HG03196 (cell line): ENCODE data around the gene KAZN.

Experiments
- ATAC-seq: cut with Tn5 transposase; IDR thresholded peaks from one replicate; pipeline ENCODE4 v1.9.1; 2021; ENCODE audit not compliant: unreplicated experiment

The KAZN gene

GRCh38 chr1:14817223-14818170, 219.0 kb downstream of the KAZN start:
- ATAC-seq = no peak

- ATAC-seq = no peak
Observed at GRCh38 chr1:14820295-14821085, 222.0 kb downstream of the KAZN start.

- ATAC-seq = no peak
Observed at GRCh38 chr1:14822493-14822892, 224.0 kb downstream of the KAZN start.

- ATAC-seq = no peak
Observed at GRCh38 chr1:14822996-14823395, 224.5 kb downstream of the KAZN start.

GRCh38 chr1:14824314-14824915, 225.9 kb downstream of the KAZN start:
- no peak for ATAC-seq

- ATAC-seq = no peak
Observed at GRCh38 chr1:14825396-14825795, 226.9 kb downstream of the KAZN start.

GRCh38 chr1:14826172-14826636, 227.7 kb downstream of the KAZN start:
- no peak for ATAC-seq

- ATAC-seq = no peak
Observed at GRCh38 chr1:14826731-14827326, 228.3 kb downstream of the KAZN start.

GRCh38 chr1:14827870-14828269, 229.4 kb downstream of the KAZN start:
- no peak for ATAC-seq

GRCh38 chr1:14828665-14829064, 230.2 kb downstream of the KAZN start:
- no peak for ATAC-seq

- no peak for ATAC-seq
Observed at GRCh38 chr1:14835725-14836124, 237.2 kb downstream of the KAZN start.

GRCh38 chr1:14836426-14837140, 238.1 kb downstream of the KAZN start:
- ATAC-seq = no peak

- ATAC-seq = no peak
Observed at GRCh38 chr1:14840374-14840773, 241.9 kb downstream of the KAZN start.

GRCh38 chr1:14841456-14841855, 243.0 kb downstream of the KAZN start:
- no peak for ATAC-seq

- ATAC-seq = no peak
Observed at GRCh38 chr1:14841951-14842350, 243.5 kb downstream of the KAZN start.

GRCh38 chr1:14842361-14842760, 243.9 kb downstream of the KAZN start:
- ATAC-seq = no peak

- ATAC-seq = no peak
Observed at GRCh38 chr1:14842891-14843290, 244.4 kb downstream of the KAZN start.

GRCh38 chr1:14843525-14843924, 245.0 kb downstream of the KAZN start:
- no peak for ATAC-seq

- ATAC-seq = no peak
Observed at GRCh38 chr1:14844356-14844755, 245.9 kb downstream of the KAZN start.

- no peak for ATAC-seq
Observed at GRCh38 chr1:14844923-14845617, 246.6 kb downstream of the KAZN start.
